ENCODE measurements around the gene ZBP1. TPM values are rescaled to one million over a fixed set of nuclear protein-coding genes. Genes with fewer than 3 reads are reported as not detected.

ZBP1 gene
- total RNA-seq, 1 experiment from 2014 or later: not detected

DNA sequence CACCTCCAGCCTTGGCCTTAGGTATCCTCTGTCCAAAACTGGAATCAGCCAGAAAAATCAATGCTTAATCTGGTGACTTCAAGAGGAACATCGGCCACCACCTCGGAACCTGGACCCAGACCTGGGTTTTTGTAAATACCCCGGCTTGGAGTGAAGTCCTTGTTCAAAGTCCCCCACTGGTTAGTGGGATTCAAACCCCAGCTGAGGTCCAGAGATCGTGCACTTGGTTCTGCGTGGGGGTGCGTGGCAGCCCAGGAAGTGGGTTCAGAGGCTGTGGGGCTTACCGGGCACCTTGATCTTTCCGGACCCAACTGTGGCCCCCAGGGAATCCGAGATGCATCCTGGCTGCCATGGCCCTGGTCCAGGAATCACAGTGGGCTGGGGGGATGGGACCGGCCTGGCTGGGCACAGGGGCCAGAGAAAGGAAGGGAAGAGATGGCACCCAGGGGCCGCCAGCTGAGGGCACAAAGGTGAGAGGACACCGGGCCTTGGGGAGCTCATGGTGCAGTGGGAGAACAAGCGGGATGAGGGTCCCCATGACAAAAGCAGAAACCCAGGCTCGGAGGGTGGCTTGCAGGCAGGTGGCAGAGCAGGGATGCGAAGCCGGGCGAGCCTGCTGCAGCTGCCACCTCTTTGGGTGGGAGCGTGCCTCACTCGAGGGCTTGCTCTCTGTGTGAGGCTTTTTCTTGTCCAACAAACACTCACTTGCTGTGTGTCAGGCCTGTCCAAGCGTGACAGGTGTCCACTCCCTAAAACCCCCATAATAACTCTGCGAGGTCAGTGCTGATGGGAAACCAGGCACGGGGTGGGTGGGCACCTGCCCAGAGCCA is 27.7 kb downstream of the ZBP1 start:
- DNase-seq: no peak
- Histone ChIP-seq H3K9me3 (ENCODE audit: insufficient read depth, low read depth) (no peaks in the 10 kb centered on the region), H3K4me1 (replicated peaks; ENCODE audit: insufficient read depth) (peaks cover 4% of the 10 kb centered on the region; the same call in 1 of the 2 replicates), H3K36me3 (ENCODE audit: low read depth) (no peaks in the 10 kb centered on the region), H3K79me2 (ENCODE audit: low read depth) (no peaks in the 10 kb centered on the region), H3K4me2 (no peak overlapping the region), H3K27ac (no peak overlapping the region), H3K27me3 (ENCODE audit: insufficient read depth, low read depth) (peaks cover 41% of the 10 kb centered on the region), H3K9me2 (ENCODE audit: insufficient read depth) (no peaks in the 10 kb centered on the region), H4K20me1 (ENCODE audit: insufficient read depth) (no peaks in the 10 kb centered on the region), H3K4me3 (no peak overlapping the region), H3F3A (ENCODE audit: insufficient read depth, low read depth) (peaks cover 6% of the 10 kb centered on the region; the same call in 1 of the 2 replicates), H2AFZ (no peak overlapping the region)
- intact Hi-C loops (cut with micrococcal nuclease; ENCODE audit: unreplicated experiment): loop anchor here (5.0 to 10.0 kb wide), 3 partner anchors 95 to 498 kb away; no protein-coding TSS in a partner anchor
- POLR2A ChIA-PET (ENCODE audit: unreplicated experiment): no interaction called here
- CTCF ChIA-PET: no interaction called here
- TF ChIP-seq EZH2 (IDR thresholded peaks at IDR 0.05; ENCODE audit: low read depth): no peak
- TF ChIP-seq, protein P1, sequence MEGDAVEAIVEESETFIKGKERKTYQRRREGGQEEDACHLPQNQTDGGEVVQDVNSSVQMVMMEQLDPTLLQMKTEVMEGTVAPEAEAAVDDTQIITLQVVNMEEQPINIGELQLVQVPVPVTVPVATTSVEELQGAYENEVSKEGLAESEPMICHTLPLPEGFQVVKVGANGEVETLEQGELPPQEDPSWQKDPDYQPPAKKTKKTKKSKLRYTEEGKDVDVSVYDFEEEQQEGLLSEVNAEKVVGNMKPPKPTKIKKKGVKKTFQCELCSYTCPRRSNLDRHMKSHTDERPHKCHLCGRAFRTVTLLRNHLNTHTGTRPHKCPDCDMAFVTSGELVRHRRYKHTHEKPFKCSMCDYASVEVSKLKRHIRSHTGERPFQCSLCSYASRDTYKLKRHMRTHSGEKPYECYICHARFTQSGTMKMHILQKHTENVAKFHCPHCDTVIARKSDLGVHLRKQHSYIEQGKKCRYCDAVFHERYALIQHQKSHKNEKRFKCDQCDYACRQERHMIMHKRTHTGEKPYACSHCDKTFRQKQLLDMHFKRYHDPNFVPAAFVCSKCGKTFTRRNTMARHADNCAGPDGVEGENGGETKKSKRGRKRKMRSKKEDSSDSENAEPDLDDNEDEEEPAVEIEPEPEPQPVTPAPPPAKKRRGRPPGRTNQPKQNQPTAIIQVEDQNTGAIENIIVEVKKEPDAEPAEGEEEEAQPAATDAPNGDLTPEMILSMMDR (conservative IDR thresholded peaks at IDR 0.05): no peak
- no TSS peak for BruUV-seq (replicated peaks)

GRCh38 chr20:57591289-57592229 is 28.7 kb downstream of the ZBP1 start:
- peaks cover 50% of the 10 kb centered on the region for H3K27me3 ChIP-seq (ENCODE audit: insufficient read depth, low read depth)
- H2AFZ ChIP-seq: no peak overlapping the region
- DNase-seq: no peak
- H3F3A ChIP-seq (ENCODE audit: insufficient read depth, low read depth): peaks cover 6% of the 10 kb centered on the region; the same call in 1 of the 2 replicates
- no peaks in the 10 kb centered on the region for H4K20me1 ChIP-seq (ENCODE audit: insufficient read depth)
- TF ChIP-seq EZH2 (IDR thresholded peaks at IDR 0.05; ENCODE audit: low read depth): no peak
- TF ChIP-seq, protein P1 (conservative IDR thresholded peaks at IDR 0.05): no peak
- H3K4me3 ChIP-seq: no peak overlapping the region
- ChIA-PET POLR2A (ENCODE audit: unreplicated experiment) (no interaction called here), CTCF (no interaction called here)
- H3K79me2 ChIP-seq (ENCODE audit: low read depth): no peaks in the 10 kb centered on the region
- intact Hi-C loops (cut with micrococcal nuclease; ENCODE audit: unreplicated experiment): loop anchor here (5.0 to 10.0 kb wide), 3 partner anchors 94 to 497 kb away; no protein-coding TSS in a partner anchor
- H3K9me3 ChIP-seq (ENCODE audit: insufficient read depth, low read depth): no peaks in the 10 kb centered on the region
- H3K27ac ChIP-seq: no peak overlapping the region
- peaks cover 4% of the 10 kb centered on the region; the same call in 1 of the 2 replicates for H3K4me1 ChIP-seq (replicated peaks; ENCODE audit: insufficient read depth)
- no TSS peak for BruUV-seq (replicated peaks)
- H3K36me3 ChIP-seq (ENCODE audit: low read depth): no peaks in the 10 kb centered on the region
- no peak overlapping the region for H3K4me2 ChIP-seq
- no peaks in the 10 kb centered on the region for H3K9me2 ChIP-seq (ENCODE audit: insufficient read depth)

Data from PC-9 (cell line).